GM19025 (cell line): ENCODE results near the gene PBXIP1.
"Not testable (repeated sequence)": the region's sequence is repeated elsewhere in the genome, so short reads cannot be mapped to it uniquely, and the experiment has no call there.

ENCODE experiments used
- ATAC-seq: cut with Tn5 transposase; IDR thresholded peaks from one replicate; pipeline ENCODE4 v1.9.1; 2021; ENCODE audit warnings: mild to moderate bottlenecking, low read depth, moderate library complexity; ENCODE audit not compliant: unreplicated experiment

The PBXIP1 gene

GRCh38 chr1:154955718-154956543, at the start of gene PBXIP1:
PBXIP1 (minus strand) TSS chr1:154956099; CDS start chr1:154953721, 2,378 bp downstream.
- ATAC-seq = peak; percentile 53

DNA sequence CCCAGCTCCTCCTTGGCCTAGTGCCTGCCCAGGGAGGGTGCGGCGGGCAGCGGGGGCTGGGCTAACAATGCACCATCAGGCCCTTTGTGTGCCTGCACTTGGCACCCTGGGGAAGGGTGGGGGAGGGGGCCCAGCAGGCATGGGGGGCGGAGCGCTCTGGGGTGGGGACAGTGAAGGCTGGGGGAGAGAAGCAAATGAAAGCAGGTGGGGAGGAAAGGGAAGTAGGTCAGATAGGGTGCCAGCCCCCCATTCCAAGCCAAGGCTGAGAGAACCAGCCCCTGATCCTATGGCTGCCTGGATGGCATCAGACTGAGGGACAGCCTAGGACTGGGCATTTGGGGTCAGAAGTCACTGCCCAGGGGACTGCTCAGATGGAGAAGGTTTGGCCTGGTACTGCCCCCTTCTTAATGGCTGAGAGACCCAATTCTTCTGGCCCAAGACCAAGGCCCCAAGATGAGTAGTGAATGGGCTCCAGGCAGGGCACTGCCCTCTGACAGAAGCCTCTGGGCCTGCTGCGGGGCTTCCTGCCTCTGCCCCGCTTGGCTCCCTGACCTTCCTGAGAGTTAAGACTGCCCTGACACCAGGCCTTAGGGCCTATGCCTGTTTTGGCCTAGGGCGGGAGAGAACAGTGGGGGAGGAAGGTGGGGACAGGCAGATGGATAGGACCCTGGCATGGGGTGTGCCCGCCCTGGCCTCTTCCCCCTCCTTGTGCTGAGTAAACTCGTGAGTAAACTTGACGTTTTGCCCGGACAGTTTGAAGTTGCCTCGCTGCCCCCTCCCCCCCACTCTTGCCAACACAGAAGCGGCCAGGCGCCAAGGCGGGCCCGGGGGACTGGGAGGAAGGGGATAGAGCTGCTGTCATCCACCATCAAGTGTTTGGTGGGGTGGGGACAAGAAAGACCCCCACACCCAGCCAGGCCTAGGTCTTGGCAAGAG, 49.4 kb upstream of the PBXIP1 start:
- ATAC-seq = no peak

DNA sequence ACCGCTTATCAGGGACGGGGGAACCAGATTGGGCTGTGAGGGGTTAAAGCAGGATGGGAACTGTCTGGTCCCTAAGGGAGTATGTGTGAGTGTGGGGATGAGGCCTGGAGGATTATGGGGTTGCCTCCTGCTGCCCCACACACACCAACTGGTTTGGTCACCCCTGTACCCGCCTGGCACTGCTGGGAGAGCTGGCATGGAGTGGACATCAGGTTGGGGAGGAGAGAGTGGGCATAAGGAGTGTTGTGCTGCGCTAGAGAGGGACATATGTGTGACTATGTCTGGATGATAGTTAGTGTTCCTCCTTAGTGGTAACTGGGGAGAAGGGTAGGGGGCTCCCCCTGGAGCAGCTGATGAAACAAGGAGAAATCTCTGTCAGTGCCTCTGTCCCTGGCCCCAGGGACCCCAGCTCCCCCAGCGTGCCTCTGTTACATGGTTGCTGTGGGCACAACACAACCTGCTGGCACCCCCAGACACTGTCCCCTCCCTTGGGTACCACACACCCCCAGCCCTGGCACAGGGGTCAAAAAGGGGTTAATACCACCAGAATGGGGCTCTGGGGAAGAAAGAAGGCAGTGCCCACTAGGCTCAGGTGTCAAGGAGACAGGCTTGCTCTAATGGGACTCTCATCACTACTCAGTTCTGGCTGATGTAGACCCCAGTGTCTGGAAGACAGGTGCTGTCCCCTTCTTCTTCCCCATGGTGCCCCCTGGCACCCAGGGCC, 48.6 kb upstream of the PBXIP1 start:
- no peak for ATAC-seq

- ATAC-seq = no peak
Measured at GRCh38 chr1:155003766-155004351, 48.0 kb upstream of the PBXIP1 start.

- ATAC-seq = no peak
Measured at GRCh38 chr1:155003227-155003765, 47.4 kb upstream of the PBXIP1 start.

- no peak for ATAC-seq
Measured at GRCh38 chr1:155002464-155003226, 46.7 kb upstream of the PBXIP1 start, which contains the start of gene ZBTB7B. ZBTB7B (plus strand) TSS chr1:155002802; CDS start chr1:155014661, 11,859 bp downstream.

DNA sequence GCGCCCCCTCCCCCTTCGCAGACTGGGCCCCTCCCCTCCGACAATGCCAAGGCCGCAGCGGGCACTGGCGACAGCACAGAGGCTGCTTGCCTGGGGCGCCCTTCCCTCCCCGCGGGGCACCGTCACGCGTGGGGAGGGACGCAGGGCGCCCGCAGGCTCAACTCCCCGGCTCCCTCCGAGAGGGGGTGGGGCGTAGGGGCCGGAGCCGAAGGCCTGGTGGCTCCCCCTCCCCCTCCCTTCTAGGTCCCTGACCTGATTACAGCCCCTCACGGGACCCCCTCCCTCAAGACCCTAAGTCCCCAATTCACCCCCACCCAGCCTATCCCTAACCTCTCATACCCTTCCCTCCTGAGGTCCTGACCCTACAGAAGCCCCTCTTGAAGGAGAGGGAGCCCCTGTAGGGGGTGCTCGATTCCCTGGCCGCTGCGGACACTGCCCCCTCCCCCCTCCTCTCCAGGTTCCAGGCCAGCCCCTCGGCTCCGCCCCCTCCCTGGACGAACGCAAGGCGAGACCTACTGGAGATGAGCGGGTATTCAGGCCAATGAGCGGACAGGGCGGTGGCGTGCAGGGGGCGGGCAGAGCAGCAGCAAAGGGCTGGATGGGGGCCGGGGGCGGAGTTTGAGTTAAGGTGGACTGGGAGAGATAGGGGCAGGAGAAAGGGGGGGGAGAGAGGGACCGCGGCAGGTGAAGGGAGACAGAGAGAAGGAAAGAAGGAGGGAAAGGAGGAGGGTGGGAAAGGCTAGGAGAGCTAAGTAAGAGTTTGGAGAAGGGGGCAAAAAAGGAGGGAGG, 46.0 kb upstream of the PBXIP1 start:
- ATAC-seq = peak; percentile 54

- no peak for ATAC-seq
Measured at GRCh38 chr1:155001425-155001674, 45.5 kb upstream of the PBXIP1 start.

DNA sequence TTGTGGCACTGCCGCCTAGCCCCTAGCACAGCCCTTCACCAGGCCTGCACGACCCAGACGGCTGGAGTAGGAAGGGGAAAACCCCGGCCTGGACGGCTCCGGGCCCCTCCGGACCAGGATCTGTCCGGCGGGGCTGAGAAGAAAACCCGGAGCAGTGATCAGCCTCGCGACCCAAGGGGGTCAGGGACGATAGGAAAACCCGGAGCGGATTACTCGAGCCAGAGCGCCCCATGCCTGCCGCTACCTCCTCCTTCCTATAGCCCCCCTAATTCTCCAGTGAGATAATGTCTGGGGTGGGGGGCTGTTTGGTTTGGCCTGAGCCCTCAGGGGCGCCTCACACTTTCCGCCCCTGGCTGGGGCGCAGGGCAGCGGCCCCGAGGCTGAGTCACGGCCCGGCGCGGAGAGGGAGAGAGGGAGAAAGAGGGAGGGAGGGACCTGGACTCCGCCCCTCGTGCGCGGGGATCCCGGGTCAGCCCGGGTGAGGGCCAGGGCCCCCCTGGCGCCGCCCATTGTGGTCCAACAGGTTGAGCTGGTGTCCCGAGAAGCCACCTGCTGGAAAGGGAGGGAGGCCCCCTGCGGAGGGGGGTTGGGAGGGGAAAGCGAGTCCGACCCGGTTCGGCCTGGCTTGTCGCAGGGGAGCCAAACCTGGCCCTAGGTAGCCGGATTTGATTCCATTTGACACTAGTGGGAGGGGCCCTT, 45.0 kb upstream of the PBXIP1 start:
- ATAC-seq = peak; percentile 31

DNA sequence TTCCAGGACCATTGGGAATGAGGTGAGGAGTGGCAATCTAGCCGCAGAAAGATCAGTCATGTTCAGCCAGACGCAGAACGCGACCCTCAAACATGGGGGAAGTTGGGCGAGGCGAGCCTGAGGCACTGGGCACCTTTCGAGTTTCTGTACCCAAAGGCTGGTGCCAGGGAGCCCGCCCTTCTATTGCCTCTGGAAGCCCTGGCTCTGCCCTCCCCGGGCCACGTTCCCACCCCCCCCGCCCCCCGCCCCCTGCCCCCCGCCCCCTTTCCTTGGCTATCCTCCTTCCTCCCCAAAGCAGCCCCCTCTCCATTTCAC, 44.5 kb upstream of the PBXIP1 start:
- no peak for ATAC-seq

- ATAC-seq = no peak
Measured at GRCh38 chr1:154999571-155000410, 43.9 kb upstream of the PBXIP1 start.

GRCh38 chr1:154998818-154999570, 43.1 kb upstream of the PBXIP1 start:
- ATAC-seq = no peak

GRCh38 chr1:154998201-154998780, 42.4 kb upstream of the PBXIP1 start:
- no peak for ATAC-seq

- no peak for ATAC-seq
Measured at GRCh38 chr1:154996966-154997701, 41.2 kb upstream of the PBXIP1 start.

DNA sequence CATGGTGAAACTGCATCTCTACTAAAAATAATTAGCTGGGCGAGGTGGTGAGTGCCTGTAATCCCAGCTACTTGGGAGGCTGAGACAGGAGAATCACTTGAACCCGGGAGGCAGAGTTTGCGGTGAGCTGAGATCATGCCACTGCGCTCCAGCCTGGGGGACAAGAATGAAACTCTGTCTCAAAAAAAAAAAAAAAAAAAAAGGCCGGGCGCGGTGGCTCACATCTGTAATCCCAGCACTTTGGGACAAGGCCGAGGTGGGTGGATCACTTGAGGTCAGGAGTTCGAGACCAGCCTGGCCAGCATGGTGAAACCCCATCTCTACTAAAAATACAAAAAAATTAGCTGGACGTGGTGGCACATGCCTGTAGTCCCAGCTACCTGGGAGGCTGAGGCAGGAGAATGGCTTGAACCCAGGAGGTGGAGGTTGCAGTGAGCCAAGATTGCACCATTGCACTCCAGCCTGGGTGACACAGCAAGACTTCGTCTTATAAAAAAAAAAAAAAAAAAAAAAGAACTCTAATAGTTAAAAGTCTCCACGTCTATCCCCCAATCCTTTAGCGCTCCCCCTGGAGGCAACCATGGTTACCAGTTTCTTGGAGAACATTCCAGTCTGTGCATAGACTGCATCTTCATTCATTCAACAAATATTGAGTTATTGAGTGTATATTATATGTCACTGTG, 39.5 kb upstream of the PBXIP1 start:
- not testable (repeated sequence) for ATAC-seq
